Measurements from ENCODE around the gene WDR27. TPM values are rescaled to one million over a fixed set of nuclear protein-coding genes. Genes with fewer than 3 reads are reported as not detected.

The WDR27 gene
- total RNA-seq, 1 donor from 2014 or later: 35.0 TPM

DNA sequence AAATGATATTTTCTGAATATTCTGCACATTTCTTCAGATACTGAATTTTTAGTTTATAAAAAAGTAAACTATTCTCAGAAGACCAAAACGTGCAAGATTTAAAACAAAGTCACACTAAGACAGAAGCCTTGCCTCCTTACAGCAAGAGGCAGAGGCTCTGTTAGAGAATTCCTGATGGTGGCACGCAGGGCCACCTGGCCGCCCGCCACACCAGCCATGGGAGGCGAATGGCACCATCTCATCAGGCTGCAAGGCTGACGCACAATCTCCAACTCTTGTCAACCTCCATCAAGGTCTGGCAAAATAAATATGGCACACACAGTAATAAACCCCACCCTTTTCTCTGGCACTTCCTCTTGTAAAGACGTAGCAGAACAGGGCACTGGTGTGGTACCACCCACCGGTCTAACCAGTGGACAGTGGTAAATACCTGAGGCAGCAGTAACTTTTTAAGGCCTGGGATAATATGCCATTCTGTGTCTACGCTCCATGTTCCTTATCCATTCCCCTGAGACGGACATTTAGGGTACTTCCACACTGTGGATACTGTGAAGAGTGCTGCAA is 111.4 kb downstream of the WDR27 start:
- intact Hi-C loops (cut with micrococcal nuclease): no loop called here
- peaks cover 3% of the 10 kb centered on the region for H3K27me3 Mint-ChIP-seq (ENCODE audit: low read depth)
- peaks cover 20% of the 10 kb centered on the region for H3K4me1 Mint-ChIP-seq (ENCODE audit: low read depth)
- H3K36me3 Mint-ChIP-seq (ENCODE audit: low read depth): peaks cover 4% of the 10 kb centered on the region
- DNase-seq (ENCODE audit: low spot score): no peak
- no peak overlapping the region for H3K27ac Mint-ChIP-seq
- H3K4me3 Mint-ChIP-seq (ENCODE audit: low read depth): no peak overlapping the region
- peaks cover 6% of the 10 kb centered on the region for H3K9me3 Mint-ChIP-seq

DNA sequence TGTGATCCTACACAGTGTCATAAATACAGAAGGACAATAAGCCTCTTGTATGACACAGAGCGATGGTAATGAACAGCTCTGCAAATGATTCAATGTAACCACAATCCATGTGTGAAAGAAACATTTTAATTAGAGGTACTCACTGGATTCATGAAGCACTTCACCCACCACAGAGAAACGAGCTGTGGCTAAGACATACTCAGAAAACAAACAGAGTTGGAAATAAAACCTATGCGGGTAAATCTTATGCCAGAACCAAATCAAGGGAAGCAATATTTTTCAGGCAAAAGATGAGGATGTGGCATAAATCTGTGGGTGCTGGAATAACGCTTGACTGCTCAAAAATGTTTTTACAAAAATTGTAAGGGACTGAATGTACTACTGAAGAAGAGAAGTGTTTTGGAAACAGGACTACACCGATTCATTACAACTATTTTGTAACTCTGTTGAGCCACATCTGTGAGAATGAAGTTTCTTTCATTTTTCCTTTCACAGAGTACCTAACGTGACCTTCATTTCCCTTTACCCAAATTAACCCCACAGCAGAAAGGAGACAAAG is 112.1 kb downstream of the WDR27 start:
- H3K9me3 Mint-ChIP-seq: peaks cover 10% of the 10 kb centered on the region
- peak overlapping the region; percentile 7 for H3K27ac Mint-ChIP-seq
- peaks cover 3% of the 10 kb centered on the region for H3K27me3 Mint-ChIP-seq (ENCODE audit: low read depth)
- no peak overlapping the region for H3K4me3 Mint-ChIP-seq (ENCODE audit: low read depth)
- intact Hi-C loops (cut with micrococcal nuclease): loop anchor here (1.0 kb wide), 1 partner anchor 59 kb away; no protein-coding TSS in a partner anchor
- peaks cover 4% of the 10 kb centered on the region for H3K36me3 Mint-ChIP-seq (ENCODE audit: low read depth)
- H3K4me1 Mint-ChIP-seq (ENCODE audit: low read depth): peaks cover 20% of the 10 kb centered on the region
- no peak for DNase-seq (ENCODE audit: low spot score)

DNA sequence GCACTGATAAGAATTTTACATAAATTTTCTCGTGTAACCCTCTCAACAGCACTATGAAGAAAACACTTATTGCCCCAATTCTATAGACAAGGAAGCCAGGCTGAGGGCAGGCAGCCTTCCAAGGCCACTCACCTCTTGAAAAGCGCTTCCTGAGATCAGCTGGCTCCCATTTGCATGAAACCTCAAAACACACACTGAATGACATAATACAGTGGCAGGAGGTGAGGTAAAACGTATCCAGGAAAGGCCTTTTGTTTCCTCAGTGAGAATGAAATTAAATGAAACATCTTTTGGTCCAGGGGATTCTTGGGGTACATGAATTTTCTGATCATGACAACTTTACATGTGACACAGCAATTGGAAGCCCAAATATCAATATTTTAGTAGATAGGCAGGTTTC is 112.5 kb downstream of the WDR27 start:
- Mint-ChIP-seq H3K4me1 (ENCODE audit: low read depth) (peaks cover 23% of the 10 kb centered on the region), H3K27ac (no peak overlapping the region), H3K36me3 (ENCODE audit: low read depth) (peaks cover 4% of the 10 kb centered on the region), H3K9me3 (peaks cover 10% of the 10 kb centered on the region), H3K27me3 (ENCODE audit: low read depth) (peaks cover 3% of the 10 kb centered on the region), H3K4me3 (ENCODE audit: low read depth) (no peak overlapping the region)
- no peak for DNase-seq (ENCODE audit: low spot score)
- intact Hi-C loops (cut with micrococcal nuclease): loop anchor here (1.0 kb wide), 1 partner anchor 59 kb away; no protein-coding TSS in a partner anchor

DNA sequence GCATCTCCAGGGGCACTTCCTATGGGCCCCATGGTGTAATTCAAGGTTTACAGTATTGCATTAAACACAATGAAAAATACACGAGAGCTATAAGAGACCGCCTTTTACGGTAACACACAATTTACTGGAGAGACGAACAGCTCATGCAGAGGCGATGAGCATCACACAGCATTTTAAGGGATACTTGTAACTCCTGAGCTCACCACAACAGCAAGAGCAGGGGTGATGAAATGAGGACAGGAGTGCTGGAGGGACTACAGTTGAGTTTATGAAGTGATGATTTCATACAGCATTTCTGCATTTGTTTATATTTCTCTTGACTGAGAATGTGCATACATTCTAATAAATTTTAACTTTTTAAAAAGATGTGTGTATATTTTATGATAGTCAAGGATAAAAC is 113.9 kb downstream of the WDR27 start:
- H3K4me3 Mint-ChIP-seq (ENCODE audit: low read depth): no peak overlapping the region
- intact Hi-C loops (cut with micrococcal nuclease): no loop called here
- no peak for DNase-seq (ENCODE audit: low spot score)
- H3K36me3 Mint-ChIP-seq (ENCODE audit: low read depth): peaks cover 4% of the 10 kb centered on the region
- H3K4me1 Mint-ChIP-seq (ENCODE audit: low read depth): peaks cover 36% of the 10 kb centered on the region
- H3K9me3 Mint-ChIP-seq: peaks cover 10% of the 10 kb centered on the region
- H3K27ac Mint-ChIP-seq: no peak overlapping the region
- H3K27me3 Mint-ChIP-seq (ENCODE audit: low read depth): peaks cover 3% of the 10 kb centered on the region

DNA sequence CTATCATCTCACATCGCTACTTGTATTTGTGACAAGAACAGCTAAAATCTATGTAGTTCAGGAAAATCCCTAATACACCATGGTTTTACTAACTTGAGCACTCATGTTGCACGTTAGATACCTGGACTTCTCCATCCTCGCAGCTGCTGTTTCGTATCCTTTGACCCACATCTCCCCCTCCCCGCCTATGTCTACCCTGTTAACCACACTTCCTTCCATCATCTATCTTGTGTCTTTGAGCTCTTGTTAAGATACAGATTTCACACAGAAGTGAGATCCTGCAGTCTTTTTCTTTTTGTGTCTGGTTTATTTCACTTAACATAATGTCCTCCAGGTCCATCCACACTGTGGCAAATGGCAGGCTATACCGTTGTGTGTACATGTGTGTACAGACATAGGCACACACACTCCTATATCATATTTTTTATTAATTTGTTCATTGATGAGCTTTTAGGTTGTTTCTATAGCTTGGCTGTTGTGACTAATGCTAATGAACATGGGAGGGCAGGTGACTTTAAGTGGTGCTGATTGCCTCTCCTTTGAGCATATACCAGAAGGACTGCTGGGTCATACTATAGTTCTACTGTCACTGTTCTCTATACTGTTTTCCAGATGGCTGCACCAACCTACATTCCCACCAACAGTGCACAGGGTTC is 117.8 kb downstream of the WDR27 start:
- H3K27ac Mint-ChIP-seq: no peak overlapping the region
- peaks cover 10% of the 10 kb centered on the region for H3K9me3 Mint-ChIP-seq
- no peak for DNase-seq (ENCODE audit: low spot score)
- H3K27me3 Mint-ChIP-seq (ENCODE audit: low read depth): no peaks in the 10 kb centered on the region
- peaks cover 4% of the 10 kb centered on the region for H3K36me3 Mint-ChIP-seq (ENCODE audit: low read depth)
- no peak overlapping the region for H3K4me3 Mint-ChIP-seq (ENCODE audit: low read depth)
- intact Hi-C loops (cut with micrococcal nuclease): no loop called here
- H3K4me1 Mint-ChIP-seq (ENCODE audit: low read depth): peaks cover 26% of the 10 kb centered on the region

DNA sequence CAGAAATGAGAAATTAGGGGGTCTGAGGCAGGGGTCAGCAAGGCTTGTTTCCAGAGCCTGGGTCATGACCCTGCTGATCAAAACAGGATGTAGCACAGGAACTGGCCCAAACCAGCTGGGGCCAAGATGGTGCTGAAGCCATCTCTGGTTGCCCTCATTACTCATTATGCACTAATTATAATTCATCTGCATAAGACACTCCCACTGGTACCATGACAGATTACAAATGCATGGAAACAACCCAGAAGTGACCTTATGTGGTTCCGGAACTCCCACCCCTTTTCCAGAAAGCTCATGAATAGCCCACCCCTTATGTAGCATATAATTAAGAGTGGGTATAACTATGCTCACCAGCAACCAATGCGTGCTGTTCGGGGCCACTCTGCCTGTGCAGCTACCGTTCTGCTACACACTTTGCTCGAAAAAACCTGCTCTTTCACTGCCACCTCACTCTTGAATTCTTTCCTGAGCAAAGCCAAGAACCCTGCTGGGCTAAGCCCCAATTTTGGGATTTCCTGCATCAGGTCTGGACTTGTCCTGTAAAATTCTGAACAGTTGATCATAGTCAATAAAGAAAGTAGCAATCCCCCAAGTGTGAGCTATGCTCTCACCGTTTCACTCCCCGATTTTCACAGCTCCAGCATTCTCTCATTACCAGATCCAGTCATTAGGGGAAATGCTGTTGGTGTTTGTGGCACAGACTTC is 122.3 kb downstream of the WDR27 start:
- Mint-ChIP-seq H3K27ac (no peak overlapping the region), H3K36me3 (ENCODE audit: low read depth) (no peaks in the 10 kb centered on the region), H3K4me3 (ENCODE audit: low read depth) (no peak overlapping the region), H3K9me3 (no peaks in the 10 kb centered on the region), H3K4me1 (ENCODE audit: low read depth) (peaks cover 20% of the 10 kb centered on the region), H3K27me3 (ENCODE audit: low read depth) (peaks cover 2% of the 10 kb centered on the region)
- no peak for DNase-seq (ENCODE audit: low spot score)
- intact Hi-C loops (cut with micrococcal nuclease): no loop called here

DNA sequence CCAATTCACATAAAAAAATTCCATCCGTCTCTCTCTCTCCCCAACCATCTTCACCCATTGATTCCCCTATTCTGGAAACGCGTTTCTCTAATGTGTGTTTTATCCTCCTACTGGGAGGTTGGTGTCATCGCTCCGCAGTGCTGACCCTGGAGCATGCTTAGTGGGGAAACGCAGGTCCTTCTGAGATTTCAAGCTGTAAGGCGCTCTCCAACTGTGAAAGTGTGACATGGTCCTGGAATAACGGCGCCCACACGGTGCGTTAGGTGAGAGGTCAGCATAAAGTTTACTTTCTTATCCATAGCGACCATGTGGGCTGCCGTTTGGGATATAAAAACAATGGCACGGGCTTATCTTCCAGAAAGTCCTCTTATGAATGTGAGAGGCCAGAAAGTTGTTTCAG is 123.9 kb downstream of the WDR27 start:
- Mint-ChIP-seq H3K4me1 (ENCODE audit: low read depth) (peaks cover 4% of the 10 kb centered on the region), H3K27me3 (ENCODE audit: low read depth) (peaks cover 2% of the 10 kb centered on the region), H3K4me3 (ENCODE audit: low read depth) (no peak overlapping the region), H3K36me3 (ENCODE audit: low read depth) (no peaks in the 10 kb centered on the region), H3K27ac (no peak overlapping the region), H3K9me3 (no peaks in the 10 kb centered on the region)
- intact Hi-C loops (cut with micrococcal nuclease): no loop called here
- no peak for DNase-seq (ENCODE audit: low spot score)

DNA sequence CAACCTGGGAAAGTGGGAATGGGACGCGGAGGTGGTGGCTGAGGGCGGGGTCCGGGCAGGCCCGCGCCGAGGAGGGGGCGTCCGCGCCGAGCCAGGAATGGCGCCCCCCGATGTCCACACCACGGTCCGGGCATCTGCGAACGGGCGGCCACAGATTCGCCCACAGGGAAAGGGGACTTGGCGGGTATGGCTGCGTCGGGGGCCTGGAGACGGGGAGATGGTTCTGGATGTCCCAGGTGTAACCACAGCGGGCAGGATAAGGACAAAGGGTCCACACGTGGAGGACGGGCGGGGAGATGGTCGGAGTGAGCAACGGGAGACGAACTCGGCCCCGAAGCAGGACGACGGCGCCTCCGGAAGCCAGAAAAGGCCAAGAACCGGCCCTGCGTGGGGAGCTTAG is 124.6 kb downstream of the WDR27 start:
- H3K36me3 Mint-ChIP-seq (ENCODE audit: low read depth): no peaks in the 10 kb centered on the region
- intact Hi-C loops (cut with micrococcal nuclease): no loop called here
- H3K27ac Mint-ChIP-seq: no peak overlapping the region
- peaks cover 2% of the 10 kb centered on the region for H3K27me3 Mint-ChIP-seq (ENCODE audit: low read depth)
- peaks cover 4% of the 10 kb centered on the region for H3K4me1 Mint-ChIP-seq (ENCODE audit: low read depth)
- DNase-seq (ENCODE audit: low spot score): no peak
- no peak overlapping the region for H3K4me3 Mint-ChIP-seq (ENCODE audit: low read depth)
- no peaks in the 10 kb centered on the region for H3K9me3 Mint-ChIP-seq

DNA sequence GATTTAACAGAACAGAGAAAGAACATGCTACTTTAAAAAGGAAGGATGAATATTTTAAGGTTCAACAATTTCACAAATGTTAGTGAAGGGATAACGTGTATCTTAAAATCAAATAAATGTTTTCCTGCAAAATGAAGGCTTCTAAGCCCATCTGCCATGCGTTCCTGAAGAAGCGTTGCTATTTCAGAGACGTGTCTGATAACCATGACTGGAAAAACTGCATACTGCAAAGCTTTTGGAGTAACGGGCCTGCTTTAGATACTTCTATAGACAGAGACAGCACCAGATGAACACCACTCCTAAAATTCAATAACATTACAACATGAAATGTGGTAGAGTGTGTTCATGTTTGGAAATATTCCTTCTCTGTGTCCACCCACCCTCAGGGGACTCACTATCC is 126.0 kb downstream of the WDR27 start:
- Mint-ChIP-seq H3K27me3 (ENCODE audit: low read depth) (peaks cover 2% of the 10 kb centered on the region), H3K4me3 (ENCODE audit: low read depth) (no peak overlapping the region), H3K36me3 (ENCODE audit: low read depth) (no peaks in the 10 kb centered on the region), H3K9me3 (no peaks in the 10 kb centered on the region), H3K4me1 (ENCODE audit: low read depth) (peaks cover 4% of the 10 kb centered on the region), H3K27ac (no peak overlapping the region)
- DNase-seq (ENCODE audit: low spot score): no peak
- intact Hi-C loops (cut with micrococcal nuclease): no loop called here

DNA sequence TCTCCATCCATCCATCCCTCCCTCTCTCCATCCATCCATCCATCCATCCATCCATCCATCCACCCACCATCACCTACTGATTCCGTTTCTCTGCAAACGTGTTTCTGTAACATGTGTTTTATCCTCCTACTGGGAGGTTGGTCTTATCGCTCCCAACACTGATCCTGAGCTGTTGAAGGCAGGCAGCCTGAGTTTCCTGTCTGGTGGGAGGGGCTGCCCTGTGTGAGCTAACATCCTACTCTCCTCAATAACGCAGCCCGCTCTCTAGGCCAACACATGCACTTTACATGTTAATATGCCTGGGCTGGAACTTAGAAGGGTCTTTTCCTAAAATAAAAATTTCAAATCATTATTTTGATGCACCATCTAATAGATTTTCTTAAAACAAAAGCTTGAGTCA is 126.5 kb downstream of the WDR27 start:
- H3K4me1 Mint-ChIP-seq (ENCODE audit: low read depth): peaks cover 4% of the 10 kb centered on the region
- no peak for DNase-seq (ENCODE audit: low spot score)
- H3K9me3 Mint-ChIP-seq: no peaks in the 10 kb centered on the region
- intact Hi-C loops (cut with micrococcal nuclease): no loop called here
- H3K4me3 Mint-ChIP-seq (ENCODE audit: low read depth): no peak overlapping the region
- H3K27me3 Mint-ChIP-seq (ENCODE audit: low read depth): peaks cover 2% of the 10 kb centered on the region
- no peaks in the 10 kb centered on the region for H3K36me3 Mint-ChIP-seq (ENCODE audit: low read depth)
- H3K27ac Mint-ChIP-seq: no peak overlapping the region

DNA sequence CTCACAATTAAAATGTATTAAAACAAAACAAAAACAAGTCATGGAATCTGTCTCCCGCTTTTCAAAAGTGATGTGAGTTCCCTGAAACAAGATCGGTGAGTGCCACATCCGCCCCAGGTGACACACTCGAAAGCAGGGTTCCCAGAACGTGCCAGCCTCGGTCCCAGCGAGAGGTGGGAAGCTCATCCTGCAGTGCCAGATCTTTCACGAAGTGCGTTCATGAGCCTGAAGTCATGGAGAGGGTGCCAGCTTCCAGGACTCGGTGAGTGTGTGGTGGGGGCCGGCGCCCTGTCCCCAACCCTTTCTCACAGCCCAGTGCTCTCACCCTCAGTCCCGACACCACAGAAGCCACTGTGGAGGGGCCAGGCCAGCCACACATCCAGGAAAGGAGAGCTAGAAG is 127.4 kb downstream of the WDR27 start:
- Mint-ChIP-seq H3K4me1 (ENCODE audit: low read depth) (peaks cover 3% of the 10 kb centered on the region), H3K9me3 (no peaks in the 10 kb centered on the region), H3K4me3 (ENCODE audit: low read depth) (no peak overlapping the region), H3K36me3 (ENCODE audit: low read depth) (no peaks in the 10 kb centered on the region), H3K27me3 (ENCODE audit: low read depth) (peaks cover 7% of the 10 kb centered on the region), H3K27ac (no peak overlapping the region)
- intact Hi-C loops (cut with micrococcal nuclease): no loop called here
- no peak for DNase-seq (ENCODE audit: low spot score)

DNA sequence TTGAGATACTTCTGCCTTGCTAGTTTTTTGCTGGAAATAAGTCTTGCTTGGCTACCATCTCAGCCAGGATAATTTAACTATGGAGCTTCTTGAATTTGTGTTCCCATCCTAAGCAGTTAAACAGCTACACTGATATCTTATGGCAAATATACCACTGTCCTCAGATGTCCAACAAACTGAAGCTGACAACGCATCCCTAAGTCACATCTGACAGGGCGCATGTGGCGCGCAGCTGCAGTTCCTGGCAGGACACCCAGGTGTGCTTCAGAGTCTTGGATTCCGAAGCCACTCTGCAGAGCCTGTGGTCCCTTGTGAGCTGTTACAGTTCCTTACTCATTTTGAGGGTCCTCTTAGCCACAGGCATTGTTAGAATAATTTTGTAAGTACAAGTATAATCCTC is 127.9 kb downstream of the WDR27 start:
- Mint-ChIP-seq H3K4me3 (ENCODE audit: low read depth) (no peak overlapping the region), H3K9me3 (no peaks in the 10 kb centered on the region), H3K36me3 (ENCODE audit: low read depth) (no peaks in the 10 kb centered on the region), H3K27me3 (ENCODE audit: low read depth) (peaks cover 7% of the 10 kb centered on the region), H3K4me1 (ENCODE audit: low read depth) (peaks cover 4% of the 10 kb centered on the region), H3K27ac (no peak overlapping the region)
- intact Hi-C loops (cut with micrococcal nuclease): no loop called here
- no peak for DNase-seq (ENCODE audit: low spot score)

All from activated T-helper 2 cell treated with anti-CD3 and anti-CD28 coated beads, Interferon-gamma antibody, Interleukin-2, Interleukin-4, amounts not matched to agents 10 μg/mL and 5 μg/mL and 100 μg/mL, durations not matched to agents 14 hours and 24 hours and 36 hours (primary cell).